ENCODE measurements around the gene PVR.

GRCh38 chr19:44597131-44597491 lies 46.6 kb upstream of the PVR start:
- TF ChIP-seq, protein P1, sequence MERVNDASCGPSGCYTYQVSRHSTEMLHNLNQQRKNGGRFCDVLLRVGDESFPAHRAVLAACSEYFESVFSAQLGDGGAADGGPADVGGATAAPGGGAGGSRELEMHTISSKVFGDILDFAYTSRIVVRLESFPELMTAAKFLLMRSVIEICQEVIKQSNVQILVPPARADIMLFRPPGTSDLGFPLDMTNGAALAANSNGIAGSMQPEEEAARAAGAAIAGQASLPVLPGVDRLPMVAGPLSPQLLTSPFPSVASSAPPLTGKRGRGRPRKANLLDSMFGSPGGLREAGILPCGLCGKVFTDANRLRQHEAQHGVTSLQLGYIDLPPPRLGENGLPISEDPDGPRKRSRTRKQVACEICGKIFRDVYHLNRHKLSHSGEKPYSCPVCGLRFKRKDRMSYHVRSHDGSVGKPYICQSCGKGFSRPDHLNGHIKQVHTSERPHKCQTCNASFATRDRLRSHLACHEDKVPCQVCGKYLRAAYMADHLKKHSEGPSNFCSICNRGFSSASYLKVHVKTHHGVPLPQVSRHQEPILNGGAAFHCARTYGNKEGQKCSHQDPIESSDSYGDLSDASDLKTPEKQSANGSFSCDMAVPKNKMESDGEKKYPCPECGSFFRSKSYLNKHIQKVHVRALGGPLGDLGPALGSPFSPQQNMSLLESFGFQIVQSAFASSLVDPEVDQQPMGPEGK (CRISPR knock-in tag; IDR thresholded peaks at IDR 0.05; ENCODE audit: borderline replicate concordance): no peak
- TF ChIP-seq ZFP3 (CRISPR knock-in tag; IDR thresholded peaks at IDR 0.05) (no peak), SNAI2 (CRISPR knock-in tag; IDR thresholded peaks at IDR 0.05) (no peak), TCF4 (CRISPR knock-in tag; IDR thresholded peaks at IDR 0.05; ENCODE audit: borderline replicate concordance) (no peak), ESRRG (CRISPR knock-in tag; IDR thresholded peaks at IDR 0.05) (no peak), ZNF565 (CRISPR knock-in tag; conservative IDR thresholded peaks at IDR 0.05; ENCODE audit: low read depth) (no peak), TSHZ2 (CRISPR knock-in tag; IDR thresholded peaks at IDR 0.05) (no peak), TOX (CRISPR knock-in tag; IDR thresholded peaks at IDR 0.05; ENCODE audit: borderline replicate concordance) (no peak), ZNF70 (CRISPR knock-in tag; IDR thresholded peaks at IDR 0.05) (no peak), RARB (CRISPR knock-in tag; IDR thresholded peaks at IDR 0.05) (no peak)
- TF ChIP-seq, protein P2, sequence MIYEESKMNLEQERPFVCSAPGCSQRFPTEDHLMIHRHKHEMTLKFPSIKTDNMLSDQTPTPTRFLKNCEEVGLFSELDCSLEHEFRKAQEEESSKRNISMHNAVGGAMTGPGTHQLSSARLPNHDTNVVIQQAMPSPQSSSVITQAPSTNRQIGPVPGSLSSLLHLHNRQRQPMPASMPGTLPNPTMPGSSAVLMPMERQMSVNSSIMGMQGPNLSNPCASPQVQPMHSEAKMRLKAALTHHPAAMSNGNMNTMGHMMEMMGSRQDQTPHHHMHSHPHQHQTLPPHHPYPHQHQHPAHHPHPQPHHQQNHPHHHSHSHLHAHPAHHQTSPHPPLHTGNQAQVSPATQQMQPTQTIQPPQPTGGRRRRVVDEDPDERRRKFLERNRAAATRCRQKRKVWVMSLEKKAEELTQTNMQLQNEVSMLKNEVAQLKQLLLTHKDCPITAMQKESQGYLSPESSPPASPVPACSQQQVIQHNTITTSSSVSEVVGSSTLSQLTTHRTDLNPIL (CRISPR knock-in tag; IDR thresholded peaks at IDR 0.05; ENCODE audit: low read depth): no peak

Measured in SK-N-SH treated with all-trans-retinoic acid at 6 μM for 48 hours (cell line).